HAP-1 (cell line): ENCODE measurements around the gene KRT33A.

Experiments used
- DNase-seq, 2 experiments: peaks; one replicate each; pipeline ENCODE4 v3.0.0-alpha.2; 2016 to 2020; ENCODE audit warnings: low spot score in 2 of 2
- H3K27me3 ChIP-seq: fragments of 250-450 bp; sonication (Bioruptor Pico); 2 replicates; pipeline ENCODE4 v1.5.1; 2020; ENCODE audit warnings: low read depth, mild to moderate bottlenecking, moderate library complexity
- H3K36me3 ChIP-seq: fragments of 250-450 bp; sonication (Bioruptor Pico); replicated peaks from 2 replicates; pipeline ENCODE4 v1.5.1; 2020; ENCODE audit warnings: mild to moderate bottlenecking
- H3K4me1 ChIP-seq: fragments of 250-450 bp; sonication (Bioruptor Pico); 2 replicates; pipeline ENCODE4 v1.5.1; 2020; ENCODE audit warnings: mild to moderate bottlenecking
- H3K4me3 ChIP-seq: fragments of 250-450 bp; sonication (Bioruptor Pico); 2 replicates; pipeline ENCODE4 v1.5.1; 2020; ENCODE audit warnings: mild to moderate bottlenecking, moderate library complexity
- H3K9me3 ChIP-seq: fragments of 250-450 bp; sonication (Bioruptor Pico); 2 replicates; pipeline ENCODE4 v1.5.1; 2020; ENCODE audit warnings: mild to moderate bottlenecking, moderate library complexity
- in situ Hi-C: fragments of 300-500 bp; cut with MboI; formaldehyde crosslinking; loops from 3 replicates; pipeline ENCODE4 v1.14.3; 2020; ENCODE audit warnings: low sequenced_read_pairs, inconsistent platforms, mixed read lengths

KRT33A gene

DNA sequence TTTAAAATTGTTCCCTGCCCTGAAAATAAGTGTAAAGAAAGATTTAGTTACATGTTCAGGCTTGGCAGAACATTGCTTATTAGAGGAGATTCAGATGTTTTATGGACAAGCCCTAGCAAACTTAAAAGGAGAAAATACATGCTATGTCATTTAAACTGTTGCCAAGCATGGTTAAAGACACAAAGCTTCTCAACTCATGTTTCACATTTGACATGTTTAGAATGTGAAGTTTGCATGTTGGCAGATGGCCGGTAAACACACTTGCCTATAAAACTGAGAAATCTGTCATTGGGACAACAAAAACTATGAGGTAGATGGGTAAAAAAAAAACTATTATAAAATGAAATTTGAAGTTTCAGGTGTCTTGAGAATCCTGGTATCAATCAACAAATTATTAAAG lies 53.8 kb downstream of the KRT33A start:
- Histone ChIP-seq H3K27me3 (no peaks in the 10 kb centered on the region; the same call in 1 of the 2 replicates), H3K4me1 (no peaks in the 10 kb centered on the region), H3K9me3 (no peaks in the 10 kb centered on the region), H3K4me3 (no peak overlapping the region), H3K36me3 (no peaks in the 10 kb centered on the region)
- DNase-seq = no peak
- in situ Hi-C loops = no loop called here
